ENCODE data around the gene GEMIN7. TPM values are rescaled to one million over a fixed set of nuclear protein-coding genes. Genes with fewer than 3 reads are reported as not detected.
A peak's percentile ranks its signal among the peaks of the same experiment; 100 is the strongest.

GEMIN7 gene
- total RNA-seq, 3 donors from 2014 or later, result 21.3 to 35.1 (median 22.1) TPM

DNA sequence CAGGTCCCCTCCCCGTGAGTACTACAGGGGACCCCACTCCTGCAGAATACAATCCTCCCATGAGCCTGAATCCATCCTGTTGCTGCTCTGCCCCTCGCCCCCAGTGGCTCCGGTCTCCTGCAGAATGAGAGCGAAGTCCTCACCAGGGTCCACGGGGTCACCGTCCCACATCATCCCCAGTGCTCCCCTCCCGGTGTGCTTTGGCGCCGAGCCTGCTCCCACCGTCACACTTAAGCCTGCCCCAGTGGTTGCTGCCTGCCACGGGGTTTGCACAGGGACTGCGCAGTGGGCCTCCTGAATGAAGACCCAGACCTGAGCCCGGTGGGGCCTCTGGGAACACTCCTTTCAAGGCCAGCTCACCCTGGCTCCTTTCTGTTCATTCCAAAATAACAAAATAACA, 51.2 kb downstream of the GEMIN7 start:
- DNase-seq (ENCODE audit: low spot score in 2 of 2), result no peak

DNA sequence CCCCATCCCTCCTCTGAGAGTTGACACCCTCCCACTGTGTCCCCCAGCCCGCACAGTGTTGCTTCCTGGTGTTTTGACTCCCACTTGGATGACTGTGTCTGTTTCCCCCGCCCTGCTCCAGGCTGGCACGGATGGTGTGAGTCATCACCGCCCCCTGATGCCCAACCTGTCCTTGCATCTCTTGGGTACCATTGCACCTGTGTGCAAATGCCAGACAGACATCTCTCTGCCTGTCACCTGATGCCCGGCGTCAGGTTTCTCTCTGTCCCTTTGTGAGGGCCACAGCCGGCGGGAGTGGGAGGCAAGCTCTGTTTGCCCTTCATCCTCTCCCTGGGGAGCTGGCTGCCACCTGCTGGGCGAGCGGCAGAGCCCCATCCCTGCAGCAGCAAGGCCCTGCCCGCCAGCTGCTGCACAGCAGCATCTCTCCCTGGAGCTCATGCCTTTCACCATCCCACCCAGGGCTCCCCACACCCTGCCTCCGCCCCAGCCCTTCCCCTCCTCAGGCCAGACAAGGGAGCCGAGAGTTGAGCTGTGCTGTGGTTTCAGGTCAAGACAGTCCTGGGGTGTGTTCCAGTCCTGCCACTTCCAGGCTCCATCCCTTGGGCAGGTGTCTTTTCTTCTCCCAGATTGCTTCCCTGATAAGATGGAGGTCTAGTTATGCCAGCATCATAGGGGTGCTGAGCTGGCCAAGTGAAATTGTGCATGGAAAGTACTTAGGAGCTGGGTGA, 52.0 kb downstream of the GEMIN7 start:
- DNase-seq (ENCODE audit: low spot score in 2 of 2), result no peak
- Histone ChIP-seq H3K36me3 (no peaks in the 10 kb centered on the region), H3K27ac (no peak overlapping the region), H3K4me3 (no peak overlapping the region), H3K9me3 (no peaks in the 10 kb centered on the region), H3K27me3 (no peaks in the 10 kb centered on the region), H3K4me1 (no peaks in the 10 kb centered on the region)
- TF ChIP-seq, protein P1, sequence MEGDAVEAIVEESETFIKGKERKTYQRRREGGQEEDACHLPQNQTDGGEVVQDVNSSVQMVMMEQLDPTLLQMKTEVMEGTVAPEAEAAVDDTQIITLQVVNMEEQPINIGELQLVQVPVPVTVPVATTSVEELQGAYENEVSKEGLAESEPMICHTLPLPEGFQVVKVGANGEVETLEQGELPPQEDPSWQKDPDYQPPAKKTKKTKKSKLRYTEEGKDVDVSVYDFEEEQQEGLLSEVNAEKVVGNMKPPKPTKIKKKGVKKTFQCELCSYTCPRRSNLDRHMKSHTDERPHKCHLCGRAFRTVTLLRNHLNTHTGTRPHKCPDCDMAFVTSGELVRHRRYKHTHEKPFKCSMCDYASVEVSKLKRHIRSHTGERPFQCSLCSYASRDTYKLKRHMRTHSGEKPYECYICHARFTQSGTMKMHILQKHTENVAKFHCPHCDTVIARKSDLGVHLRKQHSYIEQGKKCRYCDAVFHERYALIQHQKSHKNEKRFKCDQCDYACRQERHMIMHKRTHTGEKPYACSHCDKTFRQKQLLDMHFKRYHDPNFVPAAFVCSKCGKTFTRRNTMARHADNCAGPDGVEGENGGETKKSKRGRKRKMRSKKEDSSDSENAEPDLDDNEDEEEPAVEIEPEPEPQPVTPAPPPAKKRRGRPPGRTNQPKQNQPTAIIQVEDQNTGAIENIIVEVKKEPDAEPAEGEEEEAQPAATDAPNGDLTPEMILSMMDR (IDR thresholded peaks at IDR 0.05), result peak in 1 of 3 donors; percentile 7
- no peak for TF ChIP-seq POLR2AphosphoS5 (IDR thresholded peaks at IDR 0.05)
- no peak for TF ChIP-seq POLR2A (IDR thresholded peaks at IDR 0.05)
- intact Hi-C loops (cut with DNase I; ENCODE audit: low total_unique reads), result no loop called here

More for the DNA sequence above, 51.2 kb downstream of the GEMIN7 start:
- no peak overlapping the region for H3K27ac ChIP-seq
- no peaks in the 10 kb centered on the region for H3K36me3 ChIP-seq
- H3K4me3 ChIP-seq, result no peak overlapping the region
- no peaks in the 10 kb centered on the region for H3K4me1 ChIP-seq
- no peaks in the 10 kb centered on the region for H3K9me3 ChIP-seq
- TF ChIP-seq POLR2A (IDR thresholded peaks at IDR 0.05), result no peak
- TF ChIP-seq, protein P1 (IDR thresholded peaks at IDR 0.05), result no peak
- no peak for TF ChIP-seq POLR2AphosphoS5 (IDR thresholded peaks at IDR 0.05)
- intact Hi-C loops (cut with DNase I; ENCODE audit: low total_unique reads), result no loop called here
- no peaks in the 10 kb centered on the region for H3K27me3 ChIP-seq

DNA sequence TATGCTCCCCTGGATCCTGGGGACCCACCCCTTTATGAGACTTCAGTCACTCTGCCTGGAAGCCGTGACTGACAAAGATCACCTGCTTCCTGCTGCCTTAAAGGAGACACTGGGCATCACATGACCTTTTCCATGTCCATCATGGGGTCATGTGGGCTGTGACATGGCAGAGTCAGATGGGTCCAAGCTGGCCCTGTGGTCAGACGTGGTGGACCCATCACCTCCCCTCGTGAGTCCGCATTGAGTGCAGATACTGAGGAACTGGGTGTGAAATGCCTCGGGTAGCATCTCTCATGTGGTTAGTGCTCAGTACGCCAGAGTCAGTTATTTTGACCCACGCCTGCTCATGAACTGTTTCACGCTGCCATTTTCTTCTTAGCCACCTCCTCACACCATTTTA, 54.6 kb downstream of the GEMIN7 start:
- no peaks in the 10 kb centered on the region for H3K9me3 ChIP-seq
- intact Hi-C loops (cut with DNase I; ENCODE audit: low total_unique reads), result no loop called here
- H3K27ac ChIP-seq, result no peak overlapping the region

DNA sequence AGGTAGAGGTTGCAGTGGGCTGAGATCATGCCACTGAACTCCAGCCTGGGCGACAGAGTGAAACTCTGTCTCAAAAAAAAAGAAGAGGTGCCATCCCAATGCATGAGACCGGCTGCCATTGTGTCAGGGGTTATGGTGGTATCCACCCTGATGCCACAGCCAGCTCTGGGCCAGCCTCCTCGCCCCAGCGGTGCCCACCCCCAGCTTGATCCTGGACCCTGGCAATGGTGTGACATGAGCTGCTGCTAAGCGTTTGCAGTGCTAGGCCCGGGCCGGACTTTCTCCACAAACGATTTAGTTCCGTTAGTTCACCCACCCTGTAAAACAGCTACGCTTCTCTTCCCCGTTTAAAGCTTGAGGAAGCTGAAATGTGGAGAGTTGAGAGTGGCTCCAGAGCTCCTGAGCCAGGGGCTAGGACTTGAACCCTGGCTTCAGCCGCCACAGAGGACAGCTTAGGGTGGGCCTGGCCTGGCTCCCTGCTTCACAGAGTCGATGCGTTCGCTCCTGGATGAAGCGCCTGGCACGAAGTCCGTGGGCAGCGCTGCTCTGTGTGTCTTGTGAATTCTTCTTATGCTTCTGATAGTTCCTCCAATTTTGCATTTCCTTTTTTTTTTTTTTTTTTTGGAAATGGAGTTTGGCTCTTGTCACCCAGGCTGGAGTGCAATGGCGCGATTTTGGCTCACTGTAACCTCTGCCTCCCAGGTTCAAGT, 56.3 kb downstream of the GEMIN7 start:
- H3K27ac ChIP-seq, result no peak overlapping the region
- no peaks in the 10 kb centered on the region for H3K27me3 ChIP-seq
- TF ChIP-seq POLR2A (IDR thresholded peaks at IDR 0.05), result no peak
- TF ChIP-seq, protein P1 (IDR thresholded peaks at IDR 0.05), result no peak
- TF ChIP-seq POLR2AphosphoS5 (IDR thresholded peaks at IDR 0.05), result no peak
- no peaks in the 10 kb centered on the region for H3K36me3 ChIP-seq
- intact Hi-C loops (cut with DNase I; ENCODE audit: low total_unique reads), result no loop called here
- DNase-seq (ENCODE audit: low spot score in 2 of 2), result no peak
- no peaks in the 10 kb centered on the region for H3K4me1 ChIP-seq
- H3K4me3 ChIP-seq, result no peak overlapping the region
- no peaks in the 10 kb centered on the region for H3K9me3 ChIP-seq

More for the DNA sequence above, 54.6 kb downstream of the GEMIN7 start:
- Histone ChIP-seq H3K4me3 (no peak overlapping the region), H3K4me1 (no peaks in the 10 kb centered on the region), H3K36me3 (no peaks in the 10 kb centered on the region), H3K27me3 (no peaks in the 10 kb centered on the region)
- DNase-seq (ENCODE audit: low spot score in 2 of 2), result no peak
- TF ChIP-seq, protein P1 (IDR thresholded peaks at IDR 0.05), result no peak
- TF ChIP-seq POLR2A (IDR thresholded peaks at IDR 0.05), result no peak
- TF ChIP-seq POLR2AphosphoS5 (IDR thresholded peaks at IDR 0.05), result no peak

Data from breast epithelium (tissue), 4 donors.